ENCODE measurements around the gene LIMS4. TPM values are rescaled to one million over a fixed set of nuclear protein-coding genes. Genes with fewer than 3 reads are reported as not detected.
"Not testable (repeated sequence)": the region's sequence is repeated elsewhere in the genome, so short reads cannot be mapped to it uniquely, and the experiment has no call there.

The LIMS4 gene
- total RNA-seq, 1 donor from 2014 or later: 47.8 TPM

- DNase-seq (ENCODE audit: low read depth in 2 of 2): not testable (repeated sequence)
Observed at GRCh38 chr2:110450951-110451350, 21.7 kb downstream of the LIMS4 start.

- DNase-seq (ENCODE audit: low read depth in 2 of 2): not testable (repeated sequence)
Observed at GRCh38 chr2:110449127-110449947, 23.3 kb downstream of the LIMS4 start.

GRCh38 chr2:110446644-110447043 lies 26.0 kb downstream of the LIMS4 start:
- not testable (repeated sequence) for DNase-seq (ENCODE audit: low read depth in 2 of 2)

GRCh38 chr2:110443305-110444005 lies 29.2 kb downstream of the LIMS4 start:
- DNase-seq (ENCODE audit: low read depth in 2 of 2): not testable (repeated sequence)

- DNase-seq (ENCODE audit: low read depth in 2 of 2): not testable (repeated sequence)
Observed at GRCh38 chr2:110441905-110442304, 30.7 kb downstream of the LIMS4 start.

GRCh38 chr2:110434565-110434964 lies 38.1 kb downstream of the LIMS4 start:
- DNase-seq (ENCODE audit: low read depth in 2 of 2): not testable (repeated sequence)

- not testable (repeated sequence) for DNase-seq (ENCODE audit: low read depth in 2 of 2)
Observed at GRCh38 chr2:110425725-110426124, 46.9 kb downstream of the LIMS4 start.

GRCh38 chr2:110424421-110424820 lies 48.2 kb downstream of the LIMS4 start:
- DNase-seq (ENCODE audit: low read depth in 2 of 2): not testable (repeated sequence)

- not testable (repeated sequence) for DNase-seq (ENCODE audit: low read depth in 2 of 2)
Observed at GRCh38 chr2:110423574-110423962, 49.0 kb downstream of the LIMS4 start.

GRCh38 chr2:110422852-110423573 lies 49.6 kb downstream of the LIMS4 start:
- not testable (repeated sequence) for DNase-seq (ENCODE audit: low read depth in 2 of 2)

GRCh38 chr2:110420641-110421354 lies 51.8 kb downstream of the LIMS4 start:
- DNase-seq (ENCODE audit: low read depth in 2 of 2): not testable (repeated sequence)

GRCh38 chr2:110407142-110407541 lies 65.5 kb downstream of the LIMS4 start:
- not testable (repeated sequence) for DNase-seq (ENCODE audit: low read depth in 2 of 2)

GRCh38 chr2:110404988-110405387 lies 67.6 kb downstream of the LIMS4 start:
- DNase-seq (ENCODE audit: low read depth in 2 of 2): not testable (repeated sequence)

GRCh38 chr2:110404246-110404645 lies 68.4 kb downstream of the LIMS4 start:
- not testable (repeated sequence) for DNase-seq (ENCODE audit: low read depth in 2 of 2)

- not testable (repeated sequence) for DNase-seq (ENCODE audit: low read depth in 2 of 2)
Observed at GRCh38 chr2:110401001-110401618, 71.5 kb downstream of the LIMS4 start.

GRCh38 chr2:110399378-110399777 lies 73.2 kb downstream of the LIMS4 start:
- DNase-seq (ENCODE audit: low read depth in 2 of 2): not testable (repeated sequence)

GRCh38 chr2:110395990-110396389 lies 76.6 kb downstream of the LIMS4 start:
- DNase-seq (ENCODE audit: low read depth in 2 of 2): not testable (repeated sequence)

All from lung microvascular endothelial cell (primary cell).